DMS153 (cell line): ENCODE data around the gene EIF2B2.

ENCODE experiments used
- DNase-seq: peaks from one replicate; lab custom pipeline; 2025; lab: John Stamatoyannopoulos, UW

The EIF2B2 gene

GRCh38 chr14:75044752-75045151 lies 42.0 kb downstream of the EIF2B2 start:
- no peak for DNase-seq

DNA sequence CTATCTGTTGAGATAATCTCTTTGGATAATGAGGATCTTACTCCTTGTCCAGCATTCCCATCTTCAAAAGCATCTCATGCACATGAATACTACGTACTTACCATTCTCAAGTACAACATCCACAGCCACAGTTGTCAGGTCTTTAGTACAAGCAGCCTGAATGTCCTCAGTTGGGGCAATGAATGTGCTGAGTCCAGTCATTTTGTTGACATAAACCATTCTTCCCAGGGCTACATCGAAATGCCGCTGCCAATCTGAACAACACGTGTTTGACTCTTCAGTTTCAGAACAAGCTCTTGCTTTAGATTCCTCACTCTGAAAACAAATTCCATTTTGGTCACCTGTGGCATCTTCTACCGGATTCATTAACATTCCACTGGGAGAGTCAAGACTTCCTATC lies 43.6 kb downstream of the EIF2B2 start:
- no peak for DNase-seq

- DNase-seq = no peak
These were observed 44.2 kb downstream of the EIF2B2 start for GRCh38 chr14:75046899-75047298.

- no peak for DNase-seq
These were observed 44.8 kb downstream of the EIF2B2 start for GRCh38 chr14:75047506-75047905.

DNA sequence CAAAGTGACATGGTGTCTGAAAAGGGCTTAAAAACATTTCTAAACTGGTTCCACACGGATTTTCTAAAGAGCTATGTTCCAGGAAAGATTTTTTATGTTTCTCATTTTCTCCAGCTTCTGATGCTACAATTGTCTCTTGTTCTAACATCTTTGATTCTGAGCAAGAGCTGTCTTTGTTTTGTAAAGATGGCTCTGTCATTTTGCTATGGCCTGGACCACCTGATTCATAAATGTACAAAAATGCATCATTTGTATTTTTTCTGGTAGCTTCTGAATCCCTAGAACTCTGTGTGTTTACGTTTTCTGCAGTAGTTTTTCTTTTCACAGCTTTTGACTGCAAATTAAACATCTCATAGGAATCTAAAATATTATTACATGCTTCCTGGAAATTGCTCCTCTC lies 45.4 kb downstream of the EIF2B2 start:
- no peak for DNase-seq

DNA sequence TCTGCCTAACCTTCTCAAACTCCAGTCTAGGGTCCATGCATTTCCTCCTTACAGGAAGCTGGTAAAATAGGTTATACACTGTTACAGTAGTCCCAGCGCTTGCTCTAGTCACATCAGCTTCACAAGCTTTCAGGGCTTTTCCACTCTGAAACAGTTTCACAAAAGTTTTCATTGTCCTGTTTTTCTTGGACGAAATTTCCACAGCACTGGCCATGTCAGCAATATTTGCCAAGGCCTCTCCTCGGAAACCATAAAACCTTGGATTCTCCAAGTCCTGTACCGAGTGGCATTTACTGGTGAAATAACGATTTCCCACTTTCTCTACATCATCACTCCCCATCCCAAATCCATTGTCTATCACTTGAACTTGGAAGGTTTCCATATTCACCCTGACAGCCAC lies 46.4 kb downstream of the EIF2B2 start:
- DNase-seq = no peak

- no peak for DNase-seq
These were observed 47.0 kb downstream of the EIF2B2 start for GRCh38 chr14:75049731-75050201.

- DNase-seq = peak; percentile 59
These were observed 48.3 kb downstream of the EIF2B2 start, which contains the start of gene MLH3 for GRCh38 chr14:75050852-75051555. Gene MLH3, minus strand, starts transcription at chr14:75051467. Its CDS starts 1,812 bp downstream, at chr14:75049655.

DNA sequence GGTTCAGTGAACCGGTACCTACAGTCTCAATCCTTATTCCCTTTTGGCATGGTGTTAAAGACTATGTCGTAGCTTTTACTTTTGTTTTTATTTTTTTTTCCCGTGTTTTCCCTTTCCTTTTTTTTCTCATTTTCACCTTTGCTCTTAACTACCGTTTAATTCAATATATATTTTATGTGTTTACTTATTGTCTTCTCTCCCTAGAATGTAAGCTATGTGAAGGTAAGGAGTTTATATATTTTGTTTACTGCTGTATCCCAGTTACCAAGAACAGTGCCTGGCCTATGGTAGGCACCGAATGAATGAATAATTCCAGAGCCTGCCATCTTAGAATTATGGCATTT lies 48.8 kb downstream of the EIF2B2 start:
- no peak for DNase-seq

- DNase-seq = no peak
These were observed 50.9 kb downstream of the EIF2B2 start for GRCh38 chr14:75053396-75054291.

DNA sequence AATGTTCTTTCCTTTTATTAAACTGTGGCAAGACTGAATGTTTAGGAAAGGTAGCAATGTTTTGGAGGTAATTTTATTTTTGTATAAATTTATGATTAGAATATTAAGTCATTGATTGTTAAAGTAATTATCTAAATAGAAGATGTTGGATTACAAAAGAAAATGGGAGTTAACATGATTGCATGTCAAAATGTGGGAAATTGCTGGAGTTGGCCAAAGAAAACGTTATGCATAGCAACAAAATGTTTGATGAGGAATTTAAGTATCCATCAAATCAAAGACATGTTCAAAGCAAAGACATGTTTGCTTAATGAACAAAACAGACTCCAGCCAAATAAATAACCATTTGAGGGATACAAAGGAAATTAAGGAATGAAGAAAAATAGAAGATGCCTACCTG lies 51.7 kb downstream of the EIF2B2 start:
- no peak for DNase-seq

DNA sequence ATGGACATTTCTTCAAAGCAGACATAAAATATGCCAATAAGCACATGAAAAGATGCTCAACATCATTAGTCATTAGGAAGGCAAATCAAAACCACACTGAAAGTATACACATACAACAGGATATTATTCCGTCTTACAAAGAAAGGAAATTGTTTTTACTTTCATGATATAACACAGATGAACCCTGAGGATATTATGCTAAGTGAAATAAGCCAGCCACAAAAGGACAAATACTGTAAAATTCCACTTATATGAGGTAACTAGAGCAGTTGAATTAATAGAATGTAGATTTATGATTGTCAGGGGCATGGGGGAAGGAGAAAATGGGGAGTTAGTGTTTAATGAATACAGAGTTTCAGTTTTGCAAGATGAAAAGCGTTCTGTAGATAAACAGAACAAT lies 56.9 kb downstream of the EIF2B2 start:
- no peak for DNase-seq

GRCh38 chr14:75060420-75060819 lies 57.7 kb downstream of the EIF2B2 start:
- DNase-seq = no peak
